ENCODE measurements around the gene EHD3.

The EHD3 gene

GRCh38 chr2:31237348-31238017, 3.5 kb downstream of the EHD3 start:
- DNase-seq: no peak

DNA sequence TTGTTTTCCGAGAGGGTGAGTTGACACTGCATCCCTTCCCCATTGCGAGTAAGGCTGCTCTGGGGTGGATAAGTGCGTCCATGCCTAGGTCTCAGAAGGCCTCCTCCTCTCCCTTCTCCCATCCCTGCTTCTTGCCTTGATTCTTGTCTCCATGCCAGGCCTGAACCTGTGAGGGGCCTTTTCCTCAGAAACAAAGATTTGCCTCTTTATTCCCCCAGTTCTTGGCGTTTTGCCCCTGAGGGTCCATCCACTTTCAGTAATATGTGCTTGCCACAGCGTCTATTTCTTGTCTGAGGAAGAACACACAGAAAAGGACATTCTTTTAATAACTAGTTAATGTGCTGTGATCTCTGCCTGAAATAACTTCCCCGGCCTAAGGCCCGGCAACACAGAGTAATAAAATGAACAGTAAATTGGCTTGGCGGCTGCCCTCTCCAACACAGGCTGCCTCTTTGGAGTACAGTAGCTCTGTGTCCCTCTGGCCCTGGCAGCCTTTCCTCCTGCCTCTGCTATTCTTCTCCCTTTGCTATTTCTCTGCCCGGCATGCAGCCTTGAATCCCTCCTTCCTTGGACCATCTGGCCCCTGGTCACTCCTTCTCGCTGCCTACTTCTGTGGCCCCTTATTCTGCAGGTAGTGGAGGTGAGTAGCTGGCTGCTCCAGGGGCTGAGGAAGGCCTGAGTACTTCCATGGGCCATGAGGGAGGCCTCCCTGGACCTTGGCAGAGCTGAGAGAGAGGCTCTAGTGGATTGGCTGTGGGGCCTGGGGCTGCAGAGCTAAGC, 4.4 kb downstream of the EHD3 start:
- DNase-seq: no peak

DNA sequence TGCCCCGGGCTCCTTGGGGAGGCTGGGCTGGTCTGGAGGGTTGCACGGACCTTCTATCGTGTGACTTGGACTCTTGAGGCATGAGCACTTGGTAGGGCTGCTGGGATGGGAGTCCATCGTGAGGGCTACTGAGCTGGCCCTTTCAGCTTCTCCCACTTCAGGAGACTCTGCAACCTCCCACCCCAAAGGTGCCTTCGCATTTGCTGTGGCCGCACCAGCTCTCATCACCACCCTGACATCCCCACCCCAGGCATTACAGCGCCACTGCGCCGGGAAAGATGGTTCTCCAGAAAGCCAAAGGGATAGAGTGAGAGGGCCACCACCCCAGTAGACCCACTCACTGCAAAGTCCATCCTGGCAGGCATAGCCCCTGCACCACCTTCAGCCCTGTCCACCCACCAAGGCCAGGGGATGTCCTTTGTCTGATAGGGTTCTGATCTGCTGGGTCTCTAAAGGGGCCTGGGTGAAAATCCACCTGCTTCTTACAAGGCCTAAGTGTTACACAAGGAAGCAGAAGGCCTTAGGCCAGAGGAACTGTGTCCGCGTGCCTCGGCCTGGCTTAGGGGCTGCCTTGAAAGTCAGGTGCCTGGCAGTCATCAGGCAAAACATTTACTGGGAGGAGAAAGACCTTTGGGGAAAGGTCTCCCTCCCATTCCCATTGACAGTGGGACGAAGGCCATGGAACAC, 5.1 kb downstream of the EHD3 start:
- no peak for DNase-seq

DNA sequence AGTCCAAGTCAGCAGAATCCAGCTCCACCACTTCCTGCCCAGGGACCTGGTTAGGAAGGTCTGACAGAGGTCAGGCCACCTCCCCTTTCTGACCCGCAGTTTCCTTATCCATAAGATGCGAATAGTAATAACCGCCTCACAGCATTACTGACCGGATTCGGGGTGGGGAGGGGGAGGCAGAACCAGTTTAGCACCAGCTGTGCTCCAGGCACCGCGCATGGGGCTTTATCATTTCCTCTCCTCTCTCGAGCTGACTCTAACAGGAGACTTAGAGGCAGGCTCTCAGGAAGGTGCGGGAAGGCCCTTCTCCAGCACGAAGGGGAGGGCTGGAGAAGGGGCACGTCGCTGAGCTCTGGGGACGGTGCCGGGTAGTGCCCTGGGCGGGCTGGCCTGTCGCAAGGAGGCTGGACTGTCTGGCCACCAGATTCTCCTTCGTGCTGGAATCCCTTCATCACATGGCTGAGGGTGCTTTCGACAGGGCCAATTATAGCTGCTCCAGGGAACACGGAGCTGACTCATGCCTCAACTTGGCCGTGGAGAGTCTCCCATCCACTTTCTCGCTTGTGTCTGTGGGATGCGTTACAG, 5.7 kb downstream of the EHD3 start:
- no peak for DNase-seq

GRCh38 chr2:31240381-31241365, 6.7 kb downstream of the EHD3 start:
- no peak for DNase-seq

DNA sequence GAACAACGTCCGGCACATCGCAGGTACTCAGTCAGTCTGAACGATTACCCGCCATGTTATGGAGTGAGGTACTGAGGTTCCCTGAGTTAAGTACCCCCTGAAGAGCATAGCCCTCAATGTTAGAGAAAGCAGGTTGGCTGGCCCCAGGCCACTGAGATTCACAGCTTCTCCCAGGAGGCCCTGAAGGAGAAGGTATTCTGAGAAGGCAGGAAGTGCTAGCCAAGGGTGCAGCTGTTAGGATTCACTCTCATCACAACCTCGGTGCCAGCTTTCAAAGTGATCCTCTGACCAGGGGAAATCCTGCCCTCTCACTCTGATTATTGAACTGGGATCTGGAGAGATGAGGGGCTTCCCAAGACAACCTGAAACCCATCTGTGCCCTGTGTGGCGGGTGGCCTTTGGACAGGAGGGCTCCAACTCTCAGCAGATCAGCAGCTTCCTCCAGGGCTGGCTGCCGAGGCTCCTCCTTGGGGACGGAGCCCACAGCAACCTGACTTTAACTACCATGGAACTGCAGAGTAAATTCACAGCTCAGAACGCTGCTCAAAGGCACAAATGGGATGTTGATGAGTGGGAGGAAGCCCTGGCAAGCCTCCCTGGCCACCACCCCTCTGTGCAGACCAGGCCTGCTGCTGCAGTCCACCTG, 7.8 kb downstream of the EHD3 start:
- DNase-seq: no peak

DNA sequence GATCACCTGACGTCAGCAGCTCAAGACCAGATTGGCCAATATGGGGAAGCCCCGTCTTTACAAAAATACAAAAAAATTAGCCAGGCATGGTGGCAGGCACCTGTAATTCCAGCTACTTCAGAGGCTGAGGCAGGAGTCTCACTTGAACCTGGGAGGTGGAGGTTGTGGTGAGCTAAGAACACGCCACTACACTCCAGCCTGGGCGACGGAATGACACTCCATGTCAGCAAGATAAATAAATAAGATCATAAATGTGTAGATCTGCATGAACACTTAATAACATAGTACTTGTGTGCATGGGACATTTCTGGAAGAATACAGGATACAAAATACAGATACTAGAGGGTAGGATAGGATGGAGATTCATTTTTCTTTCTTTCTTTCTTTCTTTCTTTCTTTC, 9.1 kb downstream of the EHD3 start:
- DNase-seq: no peak

DNA sequence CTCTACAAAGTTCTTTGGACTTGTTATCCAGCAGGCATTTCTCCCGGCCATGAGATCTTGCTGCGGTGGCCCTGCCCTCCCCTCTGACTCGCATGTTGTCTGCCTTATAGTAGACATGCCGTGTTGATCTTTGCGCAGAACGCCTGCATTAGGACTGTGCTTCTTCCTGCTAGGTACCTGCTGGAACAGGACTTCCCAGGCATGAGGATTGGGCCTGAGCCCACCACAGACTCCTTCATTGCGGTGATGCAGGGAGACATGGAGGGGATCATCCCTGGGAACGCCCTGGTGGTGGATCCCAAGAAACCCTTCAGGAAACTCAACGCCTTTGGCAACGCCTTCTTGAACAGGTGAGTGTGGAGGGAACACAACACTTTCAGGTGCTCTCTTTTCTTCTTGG, 10.1 kb downstream of the EHD3 start:
- no peak for DNase-seq

DNA sequence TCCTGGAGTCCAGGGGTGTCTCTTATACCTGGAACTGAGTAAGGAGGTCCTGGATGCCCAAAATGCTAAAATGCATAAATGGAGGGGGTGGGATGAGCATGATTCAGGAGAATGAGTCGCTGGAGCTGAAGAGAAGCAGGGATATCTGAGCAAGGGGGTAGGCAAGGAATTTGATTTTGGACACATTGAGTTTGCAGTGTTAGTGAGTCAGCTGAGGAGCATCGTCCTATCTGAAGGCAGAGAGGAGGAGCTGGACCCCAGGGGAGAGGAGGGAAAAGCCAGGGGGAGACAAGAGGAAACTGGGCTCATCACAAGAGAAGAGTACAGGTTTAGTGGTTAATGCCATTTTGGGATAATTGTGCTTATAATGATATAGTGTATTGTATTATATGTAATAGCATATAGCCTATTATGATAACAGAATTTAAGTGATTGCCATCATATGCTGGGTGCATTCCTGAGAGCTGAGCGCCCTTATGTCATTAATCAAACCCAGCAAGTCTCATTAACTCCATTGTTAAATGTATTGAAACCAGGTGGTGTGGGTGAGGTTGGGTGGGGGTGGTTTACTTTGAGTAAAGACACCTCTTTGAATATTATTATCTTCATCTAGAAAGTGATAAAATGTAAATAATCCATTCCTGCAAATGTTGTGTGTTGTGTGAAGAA, 12.4 kb downstream of the EHD3 start:
- DNase-seq: peak in 1 of 2 experiments; percentile 32

DNA sequence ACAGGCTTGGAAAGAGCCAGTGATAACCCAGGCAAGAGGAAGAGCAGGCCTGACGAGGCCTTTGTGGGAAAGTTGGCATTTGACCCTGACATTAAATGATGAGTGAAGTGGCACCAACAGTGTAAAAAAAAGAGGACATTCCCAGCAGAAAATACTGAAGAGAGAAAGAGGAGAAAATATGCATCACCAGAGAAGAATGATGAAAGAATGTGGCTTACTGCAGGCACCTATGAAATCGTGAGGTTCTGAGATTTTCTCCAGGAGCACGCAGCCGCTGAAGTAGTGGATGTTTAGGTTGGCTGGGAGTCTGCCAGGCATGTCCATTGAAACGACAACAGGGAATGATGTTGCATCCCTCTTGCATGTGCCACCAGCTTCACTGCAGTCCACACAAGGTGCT, 13.8 kb downstream of the EHD3 start:
- DNase-seq: no peak

GRCh38 chr2:31248139-31248538, 14.2 kb downstream of the EHD3 start:
- no peak for DNase-seq

DNA sequence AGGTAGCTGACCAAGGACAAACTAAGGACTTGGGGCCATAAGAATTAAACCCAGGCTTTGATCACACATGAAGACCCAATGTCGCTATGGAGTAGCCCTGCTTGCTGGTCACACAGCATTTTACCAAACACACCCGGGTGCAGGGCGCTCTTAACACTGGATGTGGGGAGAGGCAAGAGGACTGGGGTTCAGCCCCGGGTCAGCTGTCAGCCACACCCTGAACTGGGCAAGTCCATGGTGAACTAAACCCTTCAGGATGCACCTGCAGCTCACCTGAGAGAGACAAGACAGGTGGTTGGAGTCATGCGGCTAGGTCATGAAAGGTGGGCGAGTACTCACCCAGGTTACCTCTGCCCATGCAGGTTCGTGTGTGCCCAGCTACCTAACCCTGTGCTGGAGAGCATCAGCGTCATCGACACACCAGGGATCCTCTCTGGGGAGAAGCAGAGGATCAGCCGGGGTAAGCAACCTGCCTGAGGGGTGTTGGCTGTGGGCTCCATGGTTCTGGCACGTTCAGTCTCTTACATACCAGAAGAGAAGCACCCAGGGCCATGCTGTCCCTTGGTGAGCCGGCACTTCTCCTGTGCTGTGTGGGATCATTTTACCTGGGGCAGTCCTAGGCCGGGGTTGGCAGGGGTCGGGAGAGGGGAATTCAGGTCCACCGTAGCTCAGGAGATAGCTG, 15.2 kb downstream of the EHD3 start:
- no peak for DNase-seq

- DNase-seq: no peak
These were observed 17.1 kb downstream of the EHD3 start for GRCh38 chr2:31251018-31251417.

DNA sequence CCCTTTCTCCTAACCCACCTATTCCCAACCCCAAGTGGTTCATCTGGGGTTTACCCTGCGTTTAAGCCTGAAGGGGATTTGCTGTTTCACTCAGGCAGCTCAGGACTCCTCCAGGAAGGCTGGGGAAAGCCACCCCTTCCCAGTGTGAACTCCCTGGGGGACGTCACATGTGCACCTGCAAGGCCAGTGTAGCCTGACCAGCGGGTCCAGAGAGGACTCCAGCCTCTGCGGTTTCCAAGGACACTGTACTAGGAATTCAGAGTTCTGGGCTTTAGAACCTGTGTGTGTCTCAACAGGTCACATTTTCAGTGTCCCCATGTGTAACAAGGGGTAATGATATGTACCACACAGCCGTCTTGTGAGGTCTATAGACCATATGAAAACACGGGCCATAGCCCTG, 17.9 kb downstream of the EHD3 start:
- DNase-seq: no peak

DNA sequence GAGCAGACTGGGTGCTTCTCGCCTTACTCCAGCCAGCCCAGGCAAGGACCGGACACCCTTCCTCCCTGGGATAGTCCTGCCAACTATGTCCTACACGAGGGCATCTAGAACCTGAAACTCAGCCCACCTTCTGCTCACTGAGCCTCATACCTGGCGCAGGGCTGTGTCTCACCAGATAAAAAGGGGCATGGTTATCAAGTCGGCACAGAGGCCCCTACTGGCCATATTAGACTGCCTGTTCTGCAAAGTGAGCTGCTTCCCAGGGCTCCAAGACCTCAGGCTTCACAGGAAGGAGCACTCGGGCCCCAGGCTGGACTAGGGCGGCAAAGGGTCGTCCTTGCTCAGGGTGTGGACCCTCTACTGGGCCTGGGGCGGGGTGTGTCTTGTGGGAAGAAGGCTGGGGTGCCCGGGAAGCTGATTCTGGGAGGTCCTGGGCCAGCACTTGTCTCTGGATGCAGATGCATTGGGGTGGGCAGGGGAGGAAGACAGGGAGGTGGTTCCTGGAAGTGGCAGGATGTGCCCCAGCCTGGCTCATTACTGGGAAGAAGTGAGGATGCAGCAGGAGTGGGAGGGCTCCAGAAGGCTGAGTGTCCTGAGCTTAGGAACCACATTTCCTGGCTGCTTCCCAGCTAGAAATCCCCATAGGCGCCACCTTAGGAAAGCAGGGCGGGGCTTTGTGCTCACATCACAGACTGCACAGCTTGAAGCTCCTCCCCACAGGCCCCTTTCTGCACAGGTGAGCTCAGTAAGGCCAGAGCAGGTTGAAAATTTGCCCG, 19.6 kb downstream of the EHD3 start:
- peak in 1 of 2 experiments; percentile 6 for DNase-seq

DNA sequence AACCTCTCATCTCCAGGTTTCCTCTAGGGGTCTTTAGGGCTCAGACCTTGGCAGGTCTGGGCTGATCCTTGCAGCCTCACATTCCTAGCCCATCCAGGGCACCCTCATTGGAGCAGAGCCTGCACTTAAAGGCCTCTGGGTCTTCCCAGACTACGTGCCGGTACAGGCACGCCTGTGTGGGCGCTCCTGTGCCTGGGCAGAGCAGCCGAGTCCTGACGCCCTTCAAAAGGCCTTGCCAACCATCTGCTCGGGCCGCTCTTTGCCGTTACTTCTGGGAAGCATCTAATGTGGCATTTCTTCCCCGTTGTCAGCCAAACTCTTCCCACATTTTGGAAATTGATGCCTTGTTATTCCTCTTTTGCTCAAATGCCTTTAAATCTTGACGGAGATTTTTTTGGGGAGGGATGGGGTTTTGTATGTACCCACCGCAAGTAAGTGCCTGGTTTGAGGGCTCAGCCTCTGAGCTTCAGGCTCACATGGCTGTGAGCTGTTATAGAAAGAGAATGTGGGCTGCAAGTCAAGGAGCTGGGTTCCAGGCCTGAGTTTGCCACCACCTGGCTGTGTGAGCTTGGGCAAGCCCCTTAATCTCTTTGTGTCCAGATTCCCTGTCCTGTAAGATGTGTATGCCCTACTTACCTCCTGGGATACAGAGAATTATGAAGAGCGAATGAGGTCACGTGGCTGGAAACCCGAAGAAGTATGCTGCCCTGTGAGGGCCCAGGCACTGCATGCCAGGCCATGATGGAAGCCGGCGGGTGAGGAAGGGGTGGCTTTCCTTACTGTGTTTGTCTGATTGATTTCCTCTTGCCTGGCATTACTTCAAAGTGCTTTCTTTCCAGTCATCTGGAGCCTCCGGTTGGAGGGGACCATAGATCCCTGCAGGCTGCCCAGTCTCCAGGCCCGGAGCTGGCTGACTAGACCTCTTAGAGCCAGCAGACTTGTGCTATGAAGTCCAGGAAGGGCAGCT, 20.6 kb downstream of the EHD3 start:
- DNase-seq: no peak

- DNase-seq: no peak
These were observed 22.1 kb downstream of the EHD3 start for GRCh38 chr2:31255911-31256571.

Measured in NCI-H2081 (cell line).